HG02885 (cell line): ENCODE data around the gene SDC1.

ENCODE experiments used
- ATAC-seq: cut with Tn5 transposase; IDR thresholded peaks from one replicate; pipeline ENCODE4 v1.9.1; 2021; ENCODE audit warnings: mild to moderate bottlenecking; ENCODE audit not compliant: unreplicated experiment, poor library complexity

SDC1 gene

GRCh38 chr2:20186855-20187187, 38.1 kb downstream of the SDC1 start:
- ATAC-seq, result no peak

- ATAC-seq, result no peak
These were observed 38.7 kb downstream of the SDC1 start for GRCh38 chr2:20186078-20186854.

- ATAC-seq, result no peak
These were observed 39.5 kb downstream of the SDC1 start for GRCh38 chr2:20185176-20186022.

- ATAC-seq, result no peak
These were observed 40.6 kb downstream of the SDC1 start for GRCh38 chr2:20184067-20184938.

GRCh38 chr2:20183373-20183772, 41.6 kb downstream of the SDC1 start:
- no peak for ATAC-seq

GRCh38 chr2:20182241-20182931, 42.5 kb downstream of the SDC1 start:
- ATAC-seq, result no peak

- ATAC-seq, result no peak
These were observed 43.2 kb downstream of the SDC1 start for GRCh38 chr2:20181761-20182160.

GRCh38 chr2:20180676-20181648, 44.0 kb downstream of the SDC1 start:
- no peak for ATAC-seq

GRCh38 chr2:20179755-20180594, 45.0 kb downstream of the SDC1 start:
- ATAC-seq, result no peak

GRCh38 chr2:20179466-20179754, 45.5 kb downstream of the SDC1 start:
- no peak for ATAC-seq

GRCh38 chr2:20178666-20179465, 46.1 kb downstream of the SDC1 start:
- no peak for ATAC-seq

- no peak for ATAC-seq
These were observed 46.7 kb downstream of the SDC1 start for GRCh38 chr2:20178249-20178607.

- no peak for ATAC-seq
These were observed 47.2 kb downstream of the SDC1 start for GRCh38 chr2:20177556-20178248.

- ATAC-seq, result no peak
These were observed 48.2 kb downstream of the SDC1 start for GRCh38 chr2:20176760-20177159.

- no peak for ATAC-seq
These were observed 49.0 kb downstream of the SDC1 start for GRCh38 chr2:20175931-20176330.

- ATAC-seq, result no peak
These were observed 49.7 kb downstream of the SDC1 start for GRCh38 chr2:20175267-20175666.

GRCh38 chr2:20174410-20174809, 50.5 kb downstream of the SDC1 start:
- ATAC-seq, result no peak
